Ishikawa (cell line): ENCODE measurements around the gene GAB2.

Source experiments
- CEBPB ChIP-seq: IDR thresholded peaks from 2 replicates; pipeline ENCODE4 v1.6.1; 2012
- EGR1 ChIP-seq: IDR thresholded peaks from 2 replicates; pipeline ENCODE4 v1.6.1; 2012
- EP300 ChIP-seq: IDR thresholded peaks from 2 replicates; pipeline ENCODE4 v1.6.1; 2012; ENCODE audit warnings: borderline replicate concordance
- MAX ChIP-seq: IDR thresholded peaks from 2 replicates; pipeline ENCODE4 v1.6.1; 2012
- TAF1 ChIP-seq: IDR thresholded peaks from 2 replicates; pipeline ENCODE4 v1.6.1; 2012; ENCODE audit warnings: low read depth, mild to moderate bottlenecking
- TEAD4 ChIP-seq: IDR thresholded peaks from 2 replicates; pipeline ENCODE4 v1.6.1; 2012
- USF1 ChIP-seq: IDR thresholded peaks from 2 replicates; pipeline ENCODE4 v1.6.1; 2012
- YY1 ChIP-seq: IDR thresholded peaks from 2 replicates; pipeline ENCODE4 v1.6.1; 2012; ENCODE audit warnings: low read depth
- ZBTB7A ChIP-seq: IDR thresholded peaks from 2 replicates; pipeline ENCODE4 v1.6.1; 2012; ENCODE audit warnings: low read depth

GRCh38 chr11:78349114-78349513 lies 68.5 kb downstream of the GAB2 start:
- TF ChIP-seq EP300 (no peak), CEBPB (no peak), TEAD4 (no peak), MAX (no peak), TAF1 (no peak), YY1 (no peak), EGR1 (no peak), USF1 (no peak), ZBTB7A (no peak)
